IMR-90 (cell line): ENCODE data around the gene TRIM41. TPM values are rescaled to one million over a fixed set of nuclear protein-coding genes. Genes with fewer than 3 reads are reported as not detected.

Source experiments
- ATAC-seq: fragments of 200-7000 bp; cut with Tn5 transposase; 2 replicates; pipeline ENCODE4 v1.9.1; 2020; ENCODE audit warnings: low read depth, mild to moderate bottlenecking, moderate library complexity
- BruUV-seq: library from RNA; stranded (reverse); fragments of 400-500 nt; replicated peaks from 2 replicates; lab custom pipeline; 2021; lab: Mats Ljungman, UMichigan
- CTCF ChIA-PET: fragments of 300-600 bp; formaldehyde crosslinking; extraction: SDS; loops from one replicate; lab custom pipeline; 2021; ENCODE audit warnings: antibody characterized with exemption; lab: Yijun Ruan, JAX
- POLR2A ChIA-PET: fragments of 300-600 bp; sonication (Branson Sonifier 250); formaldehyde crosslinking; loops from one replicate; lab custom pipeline; 2022; ENCODE audit warnings: antibody characterized with exemption; ENCODE audit not compliant: unreplicated experiment; lab: Charles Lee
- DNase-seq: peaks from one replicate; pipeline ENCODE4 v3.0.0; 2013
- H2AFZ ChIP-seq: replicated peaks from 2 replicates; pipeline ENCODE3; 2013; ENCODE audit warnings: low read length, mild to moderate bottlenecking; ENCODE audit not compliant: poor library complexity
- H2AK5ac ChIP-seq: 2 replicates; pipeline ENCODE4 v1.6.1; 2013; ENCODE audit warnings: low read depth, low read length, inconsistent platforms
- H2AK9ac ChIP-seq: replicated peaks from 2 replicates; pipeline ENCODE3; 2013; ENCODE audit warnings: mild to moderate bottlenecking, low read depth, low read length, moderate library complexity; ENCODE audit not compliant: poor library complexity
- H2BK120ac ChIP-seq: 2 replicates; pipeline ENCODE4 v1.6.1; 2013; ENCODE audit warnings: low read depth, low read length, inconsistent platforms
- H2BK15ac ChIP-seq: 3 replicates; pipeline ENCODE4 v1.6.1; 2013; ENCODE audit warnings: low read depth, low read length, inconsistent platforms
- H2BK20ac ChIP-seq: 2 replicates; pipeline ENCODE4 v1.6.1; 2013; ENCODE audit warnings: low read depth, mild to moderate bottlenecking, inconsistent platforms, low read length, moderate library complexity
- H2BK5ac ChIP-seq: 2 replicates; pipeline ENCODE4 v1.6.1; 2013; ENCODE audit warnings: mild to moderate bottlenecking, low read depth, low read length, inconsistent platforms; ENCODE audit not compliant: poor library complexity, severe bottlenecking
- H3K14ac ChIP-seq: replicated peaks from 2 replicates; pipeline ENCODE4 v1.6.1; 2013; ENCODE audit warnings: low read depth, low read length, inconsistent platforms
- H3K18ac ChIP-seq: 2 replicates; pipeline ENCODE4 v1.6.1; 2013; ENCODE audit warnings: low read depth, low read length, control low read depth
- H3K23ac ChIP-seq: 2 replicates; pipeline ENCODE4 v1.6.1; 2013; ENCODE audit warnings: low read depth, low read length, inconsistent platforms
- H3K27ac ChIP-seq: 2 replicates; pipeline ENCODE4 v1.5.1; 2013; ENCODE audit warnings: mild to moderate bottlenecking, control low read depth, low read length; ENCODE audit not compliant: insufficient read depth
- H3K27me3 ChIP-seq: 2 replicates; pipeline ENCODE4 v1.6.1; 2013; ENCODE audit warnings: low read length; ENCODE audit not compliant: control insufficient read depth, insufficient read depth
- H3K36me3 ChIP-seq: 2 replicates; pipeline ENCODE4 v1.6.1; 2013; ENCODE audit warnings: low read length, mixed read lengths; ENCODE audit not compliant: control insufficient read depth, insufficient read depth
- H3K4ac ChIP-seq: 2 replicates; pipeline ENCODE4 v1.6.1; 2013; ENCODE audit warnings: low read depth, low read length, inconsistent platforms
- H3K4me1 ChIP-seq: 2 replicates; pipeline ENCODE4 v1.6.1; 2013; ENCODE audit warnings: low read length, mixed read lengths; ENCODE audit not compliant: control insufficient read depth, insufficient read depth
- H3K4me2 ChIP-seq: 2 replicates; pipeline ENCODE4 v1.6.1; 2013; ENCODE audit warnings: low read depth, mild to moderate bottlenecking, control low read depth, low read length, moderate library complexity
- H3K4me3 ChIP-seq: 2 replicates; pipeline ENCODE4 v1.5.1; 2013; ENCODE audit warnings: low read depth, mild to moderate bottlenecking, control low read depth, low read length, moderate library complexity; ENCODE audit not compliant: insufficient read depth
- H3K56ac ChIP-seq: 2 replicates; pipeline ENCODE4 v1.6.1; 2013; ENCODE audit warnings: low read length, inconsistent platforms; ENCODE audit not compliant: insufficient read depth; ENCODE audit errors: extremely low read depth
- H3K79me1 ChIP-seq, 2 experiments: 2 replicates each; pipeline ENCODE4 v1.6.1; 2013; ENCODE audit warnings: low read length in 2 of 2, inconsistent platforms in 1 of 2, low read depth in 1 of 2
- H3K9ac ChIP-seq: 2 replicates; pipeline ENCODE4 v1.6.1; 2013; ENCODE audit warnings: low read depth, low read length, control low read depth
- H3K9me1 ChIP-seq: 2 replicates; pipeline ENCODE4 v1.6.1; 2013; ENCODE audit warnings: low read length, inconsistent platforms; ENCODE audit not compliant: insufficient read depth
- H3K9me3 ChIP-seq: 2 replicates; pipeline ENCODE4 v1.6.1; 2013; ENCODE audit warnings: low read length; ENCODE audit not compliant: control insufficient read depth, insufficient read depth
- H4K20me1 ChIP-seq: 2 replicates; pipeline ENCODE4 v1.6.1; 2013; ENCODE audit warnings: low read length, inconsistent platforms; ENCODE audit not compliant: insufficient read depth
- H4K5ac ChIP-seq: 2 replicates; pipeline ENCODE4 v1.6.1; 2013; ENCODE audit warnings: mild to moderate bottlenecking, low read depth, low read length, control low read depth
- H4K8ac ChIP-seq, 2 experiments: 2 replicates each; pipeline ENCODE4 v1.6.1; 2013; ENCODE audit warnings: low read depth in 2 of 2, low read length in 2 of 2, control low read depth in 1 of 2, inconsistent platforms in 1 of 2
- H4K91ac ChIP-seq: 2 replicates; pipeline ENCODE4 v1.6.1; 2013; ENCODE audit warnings: low read depth, low read length, inconsistent platforms; ENCODE audit not compliant: insufficient read depth
- BHLHE40 ChIP-seq: fragments of 150-350 bp; IDR thresholded peaks from 2 replicates; pipeline ENCODE4 v1.6.1; 2016; ENCODE audit warnings: mild to moderate bottlenecking, low read depth, low read length
- CEBPB ChIP-seq: IDR thresholded peaks from 2 replicates; pipeline ENCODE4 v1.6.1; 2012; ENCODE audit warnings: low read depth, low read length, improper control_type of control experiment
- CHD1 ChIP-seq: IDR thresholded peaks from 2 replicates; pipeline ENCODE4 v1.6.1; 2012; ENCODE audit warnings: low read depth, low read length, improper control_type of control experiment
- CTCF ChIP-seq: conservative IDR thresholded peaks from 2 replicates; pipeline ENCODE4 v1.5.1; 2012; ENCODE audit warnings: mild to moderate bottlenecking, low read depth, low read length, improper control_type of control experiment
- ELK1 ChIP-seq: fragments of 150-350 bp; IDR thresholded peaks from 2 replicates; pipeline ENCODE4 v1.6.1; 2016; ENCODE audit warnings: low read depth, mild to moderate bottlenecking, low read length, moderate library complexity, borderline replicate concordance
- FOS ChIP-seq: fragments of 150-350 bp; IDR thresholded peaks from 2 replicates; pipeline ENCODE4 v1.6.1; 2016; ENCODE audit warnings: low read depth, low read length
- MAFK ChIP-seq: IDR thresholded peaks from 2 replicates; pipeline ENCODE4 v1.6.1; 2012; ENCODE audit warnings: low read depth, low read length, improper control_type of control experiment
- MAZ ChIP-seq: IDR thresholded peaks from 2 replicates; pipeline ENCODE4 v1.6.1; 2012; ENCODE audit warnings: low read depth, mild to moderate bottlenecking, low read length, improper control_type of control experiment, moderate library complexity, borderline replicate concordance
- MXI1 ChIP-seq: IDR thresholded peaks from 2 replicates; pipeline ENCODE4 v1.6.1; 2012; ENCODE audit warnings: low read depth, mild to moderate bottlenecking, low read length, moderate library complexity, borderline replicate concordance
- NFE2L2 ChIP-seq: fragments of 150-350 bp; IDR thresholded peaks from 2 replicates; pipeline ENCODE4 v1.6.1; 2016; ENCODE audit warnings: low read depth, mild to moderate bottlenecking, low read length
- POLR2A ChIP-seq: IDR thresholded peaks from 2 replicates; pipeline ENCODE4 v1.6.1; 2012; ENCODE audit warnings: mild to moderate bottlenecking, low read depth, low read length
- RAD21 ChIP-seq: IDR thresholded peaks from 2 replicates; pipeline ENCODE4 v1.6.1; 2012; ENCODE audit warnings: low read length, improper control_type of control experiment
- RCOR1 ChIP-seq: IDR thresholded peaks from 2 replicates; pipeline ENCODE4 v1.6.1; 2012; ENCODE audit warnings: mild to moderate bottlenecking, low read length, improper control_type of control experiment; ENCODE audit not compliant: insufficient replicate concordance
- RFX5 ChIP-seq: IDR thresholded peaks from 2 replicates; pipeline ENCODE4 v1.8.0; 2012; ENCODE audit warnings: low read depth, mild to moderate bottlenecking, low read length, moderate library complexity
- SMC3 ChIP-seq: fragments of 150-350 bp; IDR thresholded peaks from 2 replicates; pipeline ENCODE4 v1.6.1; 2016; ENCODE audit warnings: low read depth, mild to moderate bottlenecking, antibody characterized with exemption, low read length, moderate library complexity
- USF2 ChIP-seq: fragments of 150-350 bp; IDR thresholded peaks from 2 replicates; pipeline ENCODE4 v1.6.1; 2017; ENCODE audit warnings: mild to moderate bottlenecking, antibody characterized with exemption, low read length, low read depth
- WGBS, 2 experiments: methylation state at CpG; one replicate each; pipeline versions ENCODE4 v1.1.5 to v1.1.7; 2013; ENCODE audit warnings: missing lambda C conversion rate in 2 of 2; ENCODE audit not compliant: insufficient read length in 1 of 2; ENCODE audit errors: extremely low coverage in 2 of 2; 5-methylcytosine and 5-hydroxymethylcytosine counted together
- dilution Hi-C: fragments of 300-500 bp; cut with HindIII; formaldehyde crosslinking; loops from one replicate; pipeline ENCODE4 v1.14.3; 2018; ENCODE audit warnings: low sequenced_read_pairs; ENCODE audit not compliant: unreplicated experiment
- in situ Hi-C: fragments of 300-500 bp; cut with MboI; formaldehyde crosslinking; loops from 3 replicates; pipeline ENCODE4 v1.14.3; 2019; ENCODE audit warnings: low sequenced_read_pairs, inconsistent platforms, mixed read lengths
- intact Hi-C: fragments of 100-400 bp; cut with micrococcal nuclease; formaldehyde crosslinking; loops from 2 replicates; pipeline ENCODE4 v1.10.0; 2022
- polyA plus RNA-seq, 3 experiments: library from polyadenylated mRNA; depleted of rRNA; stranded (reverse); fragments of >200 nt; gene quantifications; 2 replicates each; pipeline ENCODE4 v1.2.3, GENCODE V29; 2012; ENCODE audit warnings: low replicate concordance in 1 of 3
- total RNA-seq: library from RNA; depleted of rRNA; stranded (reverse); fragments of >200 nt; gene quantifications from 2 replicates; pipeline ENCODE4 v1.2.3, GENCODE V29; 2012

TRIM41 gene
- total and polyA plus RNA-seq, 2 of the 4 experiments (the other 2 are of a cell fraction): 5.9 to 15.7 TPM

- no peaks in the 10 kb centered on the region for H3K79me1 ChIP-seq
- CTCF ChIA-PET: interaction anchor here (0.5 kb wide), 1 partner anchor 551 kb away, joined by 3 read pairs; no protein-coding TSS in a partner anchor
- H2AK5ac ChIP-seq: no peak overlapping the region
- no CpG with 5 or more reads among the region's 3 CpGs for WGBS, 2 experiments
- no peak overlapping the region for H2AFZ ChIP-seq
- H4K20me1 ChIP-seq: no peaks in the 10 kb centered on the region
- DNase-seq: no peak
- H2BK120ac ChIP-seq: no peak overlapping the region
- no peak overlapping the region for H2BK5ac ChIP-seq
- no peak overlapping the region for H4K8ac ChIP-seq
- no peak overlapping the region for H2AK9ac ChIP-seq
- H3K23ac ChIP-seq: no peak overlapping the region
- H3K4me2 ChIP-seq: no peak overlapping the region
- BruUV-seq: no TSS peak
- intact Hi-C loops (no loop called here), dilution Hi-C loops (no loop called here), in situ Hi-C loops (no loop called here)
- no peak overlapping the region for H3K4ac ChIP-seq
- H4K91ac ChIP-seq: no peak overlapping the region
- 0 out of 2 replicates have a peak, but pooled peaks cover 1% of the 10 kb centered on the region for H3K36me3 ChIP-seq
- no peak overlapping the region for H2BK15ac ChIP-seq
- no peak overlapping the region for H3K56ac ChIP-seq
- H3K9me3 ChIP-seq: no peaks in the 10 kb centered on the region
- H3K4me1 ChIP-seq: no peaks in the 10 kb centered on the region
- TF ChIP-seq MAFK (no peak), CTCF (no peak), MAZ (no peak), POLR2A (no peak), RFX5 (no peak), USF2 (no peak), SMC3 (no peak), ELK1 (no peak), RAD21 (no peak), CEBPB (no peak), MXI1 (no peak), RCOR1 (no peak), BHLHE40 (no peak), CHD1 (no peak), NFE2L2 (no peak), FOS (no peak)
- no peak overlapping the region for H3K14ac ChIP-seq
- H3K27ac ChIP-seq: no peak overlapping the region
- no peak overlapping the region for H2BK20ac ChIP-seq
- H3K9me1 ChIP-seq: no peaks in the 10 kb centered on the region
- POLR2A ChIA-PET: no interaction called here
- ATAC-seq: no peak
- H3K18ac ChIP-seq: no peak overlapping the region
- H4K5ac ChIP-seq: no peak overlapping the region
- H3K4me3 ChIP-seq: no peak overlapping the region
- no peaks in the 10 kb centered on the region for H3K27me3 ChIP-seq
- H3K9ac ChIP-seq: no peak overlapping the region
Measured at GRCh38 chr5:181271081-181271480, 48.0 kb downstream of the TRIM41 start.
